Endodermal cell (in vitro differentiated cells): ENCODE measurements around the gene GALNT18. TPM values are rescaled to one million over a fixed set of nuclear protein-coding genes. Genes with fewer than 3 reads are reported as not detected.
A peak's percentile ranks its signal among the peaks of the same experiment; 100 is the strongest.

Experiments
- DNase-seq: peaks from one replicate; pipeline ENCODE4 v3.0.0-alpha.2; 2017
- H3K27ac ChIP-seq: 2 replicates; pipeline ENCODE4 v1.5.1; 2013; ENCODE audit warnings: mild to moderate bottlenecking, low read depth, low read length, moderate library complexity
- H3K27me3 ChIP-seq: 2 replicates; pipeline ENCODE4 v1.6.1; 2013; ENCODE audit warnings: mild to moderate bottlenecking, low read length, moderate library complexity; ENCODE audit not compliant: insufficient read depth, control insufficient read depth, poor library complexity, severe bottlenecking
- H3K36me3 ChIP-seq: 2 replicates; pipeline ENCODE4 v1.7.0; 2013; ENCODE audit warnings: mild to moderate bottlenecking, low read length, moderate library complexity; ENCODE audit not compliant: control insufficient read depth, insufficient read depth
- H3K4me1 ChIP-seq: one replicate; pipeline ENCODE4 v1.7.0; 2013; ENCODE audit warnings: low read length; ENCODE audit not compliant: control insufficient read depth, insufficient read depth
- H3K4me3 ChIP-seq: 2 replicates; pipeline ENCODE4 v1.5.1; 2013; ENCODE audit warnings: mild to moderate bottlenecking, low read length, moderate library complexity
- H3K9ac ChIP-seq: 2 replicates; pipeline ENCODE4 v1.6.1; 2013; ENCODE audit warnings: mild to moderate bottlenecking, low read length, moderate library complexity; ENCODE audit not compliant: poor library complexity, severe bottlenecking; ENCODE audit errors: extremely low read depth
- H3K9me3 ChIP-seq: 2 replicates; pipeline ENCODE4 v1.6.1; 2013; ENCODE audit warnings: mild to moderate bottlenecking, low read length, moderate library complexity; ENCODE audit not compliant: control insufficient read depth
- H3K27ac Mint-ChIP-seq: 2 replicates; pipeline ENCODE4 v1.8.0; 2020; ENCODE audit warnings: mixed read lengths
- H3K27me3 Mint-ChIP-seq: 2 replicates; pipeline ENCODE4 v1.8.0; 2021; ENCODE audit warnings: mild to moderate bottlenecking, mixed read lengths; ENCODE audit not compliant: insufficient read depth
- H3K36me3 Mint-ChIP-seq: 2 replicates; pipeline ENCODE4 v1.8.0; 2020; ENCODE audit warnings: low read depth, mixed read lengths
- H3K4me1 Mint-ChIP-seq: 2 replicates; pipeline ENCODE4 v1.8.0; 2020; ENCODE audit warnings: mixed read lengths
- H3K4me3 Mint-ChIP-seq: 2 replicates; pipeline ENCODE4 v1.8.0; 2020; ENCODE audit warnings: mild to moderate bottlenecking, moderate library complexity, mixed read lengths
- H3K9me3 Mint-ChIP-seq: 2 replicates; pipeline ENCODE4 v1.8.0; 2020; ENCODE audit warnings: mild to moderate bottlenecking, mixed read lengths
- CTCF ChIP-seq: fragments of 200-600 bp; sonication (generic); conservative IDR thresholded peaks from 2 replicates; pipeline ENCODE4 v1.5.0; 2021; ENCODE audit warnings: antibody characterized with exemption, mild to moderate bottlenecking
- WGBS, 2 experiments: methylation state at CpG; one replicate each; pipeline versions ENCODE4 v1.1.5 to v1.1.7; 2013; ENCODE audit warnings: missing lambda C conversion rate in 2 of 2, mixed read lengths in 1 of 2; ENCODE audit not compliant: insufficient coverage in 1 of 2, insufficient read length in 1 of 2; 5-methylcytosine and 5-hydroxymethylcytosine counted together
- total RNA-seq, 2 donors: library from RNA; stranded (reverse); fragmentation: NEBNext Ultra II Directional in 1 of 2; extraction: Animal tissue kit (Norgen Biotek cat#: 25700) in 1 of 2; gene quantifications; 2 replicates in 1 of 2; 3 replicates in 1 of 2; pipeline ENCODE4 v1.2.1, GENCODE V29; 2021

The GALNT18 gene
- total RNA-seq, 2 donors from 2014 or later, result 5.1 to 9.9 TPM

DNA sequence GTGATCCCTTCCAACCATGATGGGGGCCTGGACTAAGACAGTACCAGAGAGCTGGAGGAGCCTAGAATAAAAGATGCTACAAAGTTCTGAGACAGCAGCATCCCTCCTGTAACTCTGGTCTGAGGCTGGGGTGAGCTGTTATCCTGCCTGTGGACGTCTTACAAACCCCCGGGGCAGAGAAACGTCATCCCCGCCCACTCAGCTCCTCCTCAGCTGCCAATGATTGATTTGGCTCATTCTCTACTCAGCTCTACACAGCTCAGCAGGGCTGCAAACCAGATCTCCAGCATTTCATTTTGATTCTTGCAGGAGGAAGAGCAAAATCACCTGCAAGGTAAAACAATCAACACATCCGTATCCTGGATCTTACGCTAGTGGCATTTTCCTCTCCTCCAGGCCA, 324.2 kb downstream of the GALNT18 start:
- Mint-ChIP-seq H3K27me3 (no peaks in the 10 kb centered on the region), H3K4me1 (peaks cover 20% of the 10 kb centered on the region), H3K9me3 (no peaks in the 10 kb centered on the region), H3K36me3 (no peaks in the 10 kb centered on the region), H3K27ac (no peak overlapping the region), H3K4me3 (no peak overlapping the region)
- TF ChIP-seq CTCF, result no peak
- Histone ChIP-seq H3K27me3 (no peaks in the 10 kb centered on the region), H3K9ac (no peak overlapping the region), H3K36me3 (no peaks in the 10 kb centered on the region), H3K9me3 (no peaks in the 10 kb centered on the region), H3K4me3 (no peak overlapping the region), H3K4me1 (peaks cover 4% of the 10 kb centered on the region), H3K27ac (no peak overlapping the region)
- WGBS, 2 experiments, result 81 to 86% methylated on average over 2 to 6 of the region's 6 CpGs
- no peak for DNase-seq

GRCh38 chr11:11296434-11296833, 325.4 kb downstream of the GALNT18 start:
- no peaks in the 10 kb centered on the region for H3K27me3 ChIP-seq
- no peak overlapping the region for H3K27ac ChIP-seq
- H3K9me3 ChIP-seq, result no peaks in the 10 kb centered on the region
- no peaks in the 10 kb centered on the region for H3K9me3 Mint-ChIP-seq
- H3K27me3 Mint-ChIP-seq, result no peaks in the 10 kb centered on the region
- WGBS, 2 experiments, result 81 to 94% methylated on average over 3 of the region's 3 CpGs
- TF ChIP-seq CTCF, result no peak
- no peaks in the 10 kb centered on the region for H3K36me3 ChIP-seq
- DNase-seq, result no peak
- H3K4me1 Mint-ChIP-seq, result peaks cover 23% of the 10 kb centered on the region
- H3K27ac Mint-ChIP-seq, result no peak overlapping the region
- peaks cover 4% of the 10 kb centered on the region for H3K4me1 ChIP-seq
- no peaks in the 10 kb centered on the region for H3K36me3 Mint-ChIP-seq
- H3K4me3 ChIP-seq, result no peak overlapping the region
- no peak overlapping the region for H3K4me3 Mint-ChIP-seq
- no peak overlapping the region for H3K9ac ChIP-seq

- H3K4me3 Mint-ChIP-seq, result no peak overlapping the region
- no peaks in the 10 kb centered on the region for H3K27me3 Mint-ChIP-seq
- H3K9me3 Mint-ChIP-seq, result no peaks in the 10 kb centered on the region
- peaks cover 6% of the 10 kb centered on the region for H3K4me1 ChIP-seq
- peaks cover 37% of the 10 kb centered on the region for H3K4me1 Mint-ChIP-seq
- no peaks in the 10 kb centered on the region for H3K27me3 ChIP-seq
- H3K9me3 ChIP-seq, result no peaks in the 10 kb centered on the region
- 75 to 89% methylated on average over 2 to 3 of the region's 3 CpGs for WGBS, 2 experiments
- no peak overlapping the region for H3K27ac ChIP-seq
- H3K27ac Mint-ChIP-seq, result peak overlapping the region; percentile 52
- DNase-seq, result no peak
- H3K36me3 Mint-ChIP-seq, result no peaks in the 10 kb centered on the region
- TF ChIP-seq CTCF, result no peak
- no peak overlapping the region for H3K9ac ChIP-seq
- H3K36me3 ChIP-seq, result no peaks in the 10 kb centered on the region
- no peak overlapping the region for H3K4me3 ChIP-seq
These were observed 327.3 kb downstream of the GALNT18 start for GRCh38 chr11:11294551-11294855.
